ENCODE measurements around the gene KRT72.
"Not testable (repeated sequence)": the region's sequence is repeated elsewhere in the genome, so short reads cannot be mapped to it uniquely, and the experiment has no call there.

Gene KRT72

GRCh38 chr12:52606096-52606495 is 4.8 kb upstream of the KRT72 start:
- FAIRE-seq = no peak

- no peak for FAIRE-seq
These were observed 4.3 kb upstream of the KRT72 start for GRCh38 chr12:52605542-52605941.

- FAIRE-seq = no peak
These were observed 3.6 kb upstream of the KRT72 start for GRCh38 chr12:52604859-52605258.

GRCh38 chr12:52603314-52603713 is 2.1 kb upstream of the KRT72 start:
- no peak for FAIRE-seq

GRCh38 chr12:52602552-52602951 is 1.3 kb upstream of the KRT72 start:
- FAIRE-seq = no peak

- no peak for FAIRE-seq
These were observed 408 bp upstream of the KRT72 start for GRCh38 chr12:52601671-52602070.

- no peak for FAIRE-seq
These were observed 788 bp downstream of the KRT72 start for GRCh38 chr12:52600475-52600874.

GRCh38 chr12:52600071-52600470 is 1.2 kb downstream of the KRT72 start:
- no peak for FAIRE-seq

- no peak for FAIRE-seq
These were observed 2.3 kb downstream of the KRT72 start for GRCh38 chr12:52598966-52599365.

- FAIRE-seq = not testable (repeated sequence)
These were observed 7.0 kb downstream of the KRT72 start for GRCh38 chr12:52594237-52594636.

GRCh38 chr12:52591521-52591920 is 9.7 kb downstream of the KRT72 start:
- FAIRE-seq = no peak

GRCh38 chr12:52590021-52590420 is 11.2 kb downstream of the KRT72 start:
- FAIRE-seq = no peak

GRCh38 chr12:52587563-52587962 is 13.7 kb downstream of the KRT72 start:
- FAIRE-seq = no peak

GRCh38 chr12:52585946-52586345 is 15.3 kb downstream of the KRT72 start:
- no peak for FAIRE-seq

- no peak for FAIRE-seq
These were observed 16.2 kb downstream of the KRT72 start for GRCh38 chr12:52585066-52585465.

- no peak for FAIRE-seq
These were observed 17.0 kb downstream of the KRT72 start for GRCh38 chr12:52584156-52584682.

- no peak for FAIRE-seq
These were observed 18.2 kb downstream of the KRT72 start for GRCh38 chr12:52582971-52583456.

GRCh38 chr12:52582486-52582885 is 18.8 kb downstream of the KRT72 start:
- no peak for FAIRE-seq

GRCh38 chr12:52581481-52581880 is 19.8 kb downstream of the KRT72 start:
- no peak for FAIRE-seq

GRCh38 chr12:52581066-52581465 is 20.2 kb downstream of the KRT72 start:
- no peak for FAIRE-seq

- no peak for FAIRE-seq
These were observed 20.8 kb downstream of the KRT72 start for GRCh38 chr12:52580496-52580895.

GRCh38 chr12:52579468-52580465 is 21.5 kb downstream of the KRT72 start:
- no peak for FAIRE-seq

GRCh38 chr12:52578469-52578868 is 22.8 kb downstream of the KRT72 start:
- no peak for FAIRE-seq

- FAIRE-seq = no peak
These were observed 23.9 kb downstream of the KRT72 start for GRCh38 chr12:52577316-52577715.
